AG09309 (cell line): ENCODE measurements around the gene NMUR1.
"Not testable (repeated sequence)": the region's sequence is repeated elsewhere in the genome, so short reads cannot be mapped to it uniquely, and the experiment has no call there.

Experiments used
- DNase-seq: peaks from one replicate; pipeline ENCODE4 v3.0.0-alpha.2; 2010; ENCODE audit warnings: low read depth
- H3K4me3 ChIP-seq: 2 replicates; pipeline ENCODE4 v1.5.1; 2011; ENCODE audit warnings: mild to moderate bottlenecking, low read depth, low read length, moderate library complexity; ENCODE audit not compliant: control insufficient read depth
- TF ChIP-seq, protein P1 (sequence below): IDR thresholded peaks from 2 replicates; pipeline ENCODE4 v1.5.1; 2011; ENCODE audit warnings: mild to moderate bottlenecking, low read depth, low read length, inconsistent platforms; ENCODE audit not compliant: insufficient read depth, control insufficient read depth; ENCODE audit errors: missing control alignments

The NMUR1 gene, protein sequence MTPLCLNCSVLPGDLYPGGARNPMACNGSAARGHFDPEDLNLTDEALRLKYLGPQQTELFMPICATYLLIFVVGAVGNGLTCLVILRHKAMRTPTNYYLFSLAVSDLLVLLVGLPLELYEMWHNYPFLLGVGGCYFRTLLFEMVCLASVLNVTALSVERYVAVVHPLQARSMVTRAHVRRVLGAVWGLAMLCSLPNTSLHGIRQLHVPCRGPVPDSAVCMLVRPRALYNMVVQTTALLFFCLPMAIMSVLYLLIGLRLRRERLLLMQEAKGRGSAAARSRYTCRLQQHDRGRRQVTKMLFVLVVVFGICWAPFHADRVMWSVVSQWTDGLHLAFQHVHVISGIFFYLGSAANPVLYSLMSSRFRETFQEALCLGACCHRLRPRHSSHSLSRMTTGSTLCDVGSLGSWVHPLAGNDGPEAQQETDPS

DNA sequence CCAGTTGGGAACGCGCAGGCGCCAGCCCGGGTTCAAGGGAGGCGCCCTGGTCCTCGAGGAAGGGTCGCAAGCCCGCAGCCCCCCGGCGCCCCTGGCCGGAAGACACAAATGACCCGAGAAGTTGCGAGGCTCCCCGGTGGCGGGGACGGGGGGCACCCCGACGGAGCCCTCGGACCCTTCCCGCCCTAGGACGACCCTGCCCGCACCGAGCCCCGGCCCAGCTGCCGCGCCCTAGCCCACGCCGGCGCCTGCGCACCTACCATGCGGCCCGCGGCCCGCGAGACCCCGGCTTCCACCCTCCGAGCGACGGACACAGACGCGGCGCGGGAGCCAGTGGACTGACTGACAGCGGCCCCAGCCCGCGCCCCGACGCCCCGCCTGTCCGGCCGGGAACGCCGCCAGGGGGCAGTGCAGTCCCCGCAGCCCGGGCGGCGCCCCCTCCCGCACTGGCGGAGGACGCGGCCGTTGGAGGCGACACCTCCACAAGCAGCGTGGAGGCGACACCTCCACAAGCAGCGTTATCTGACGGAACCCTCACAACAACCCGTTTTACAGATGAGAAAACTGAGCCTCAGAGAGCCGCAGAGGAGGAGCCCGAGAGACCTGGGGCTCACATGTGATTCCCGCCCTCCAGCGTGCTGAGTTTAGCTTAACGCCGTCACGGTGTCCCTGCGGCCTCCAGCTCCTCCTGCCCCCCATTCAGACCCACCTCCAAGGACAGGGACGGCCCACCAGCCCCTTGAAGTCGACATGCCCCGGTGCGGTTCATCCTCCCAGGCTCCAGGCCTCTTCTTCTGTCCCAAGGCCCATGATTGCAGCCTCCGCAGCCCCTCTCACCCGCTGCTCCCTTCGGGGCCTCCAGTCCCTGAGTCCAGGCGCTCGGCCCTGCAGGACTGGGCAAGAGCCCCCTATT is at the start of gene NMUR1:
Gene NMUR1, minus strand, starts transcription at position 347 of the 913 bp plus-strand sequence. Its CDS starts 84 bp downstream, at position 263.
- H3K4me3 ChIP-seq: no peak within 1 kb of the TSS
- DNase-seq: no peak
- TF ChIP-seq, protein P1, sequence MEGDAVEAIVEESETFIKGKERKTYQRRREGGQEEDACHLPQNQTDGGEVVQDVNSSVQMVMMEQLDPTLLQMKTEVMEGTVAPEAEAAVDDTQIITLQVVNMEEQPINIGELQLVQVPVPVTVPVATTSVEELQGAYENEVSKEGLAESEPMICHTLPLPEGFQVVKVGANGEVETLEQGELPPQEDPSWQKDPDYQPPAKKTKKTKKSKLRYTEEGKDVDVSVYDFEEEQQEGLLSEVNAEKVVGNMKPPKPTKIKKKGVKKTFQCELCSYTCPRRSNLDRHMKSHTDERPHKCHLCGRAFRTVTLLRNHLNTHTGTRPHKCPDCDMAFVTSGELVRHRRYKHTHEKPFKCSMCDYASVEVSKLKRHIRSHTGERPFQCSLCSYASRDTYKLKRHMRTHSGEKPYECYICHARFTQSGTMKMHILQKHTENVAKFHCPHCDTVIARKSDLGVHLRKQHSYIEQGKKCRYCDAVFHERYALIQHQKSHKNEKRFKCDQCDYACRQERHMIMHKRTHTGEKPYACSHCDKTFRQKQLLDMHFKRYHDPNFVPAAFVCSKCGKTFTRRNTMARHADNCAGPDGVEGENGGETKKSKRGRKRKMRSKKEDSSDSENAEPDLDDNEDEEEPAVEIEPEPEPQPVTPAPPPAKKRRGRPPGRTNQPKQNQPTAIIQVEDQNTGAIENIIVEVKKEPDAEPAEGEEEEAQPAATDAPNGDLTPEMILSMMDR: peak; percentile 35

DNA sequence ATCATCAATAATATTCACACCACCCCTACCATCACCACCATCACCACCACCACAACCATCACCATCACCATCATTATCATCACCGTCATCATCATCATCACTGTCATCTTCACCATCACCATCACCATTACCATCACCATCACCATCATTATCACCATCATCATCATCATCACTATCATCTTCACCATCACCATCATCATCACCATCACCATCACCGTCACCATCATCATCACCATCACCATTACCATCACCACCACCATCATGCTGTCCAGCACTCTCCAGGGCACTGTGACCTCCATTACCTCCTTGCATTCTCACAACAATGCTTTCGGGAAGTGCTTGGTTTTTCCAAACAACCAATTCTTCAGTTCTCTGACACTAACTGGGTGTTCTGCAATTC is 49.3 kb upstream of the NMUR1 start:
- no peak overlapping the region for H3K4me3 ChIP-seq
- DNase-seq: no peak
- TF ChIP-seq, protein P1: no peak

DNA sequence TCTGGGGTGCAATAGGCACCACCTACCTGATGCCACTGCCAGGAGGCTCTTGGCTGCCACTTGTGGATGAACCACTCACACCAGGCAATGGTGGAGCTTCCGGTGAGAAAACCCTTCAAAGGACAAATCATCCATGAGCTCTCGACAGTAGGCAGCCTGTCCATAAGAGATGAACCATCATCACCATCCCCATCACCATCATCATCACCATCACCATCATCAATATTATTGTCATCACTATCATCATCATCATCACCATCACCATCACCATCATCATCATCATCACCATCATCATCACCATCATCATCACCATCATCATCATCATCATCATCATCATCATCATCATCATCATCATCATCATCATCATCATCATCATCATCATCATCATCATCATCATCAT is 48.4 kb upstream of the NMUR1 start:
- not testable (repeated sequence) for DNase-seq, H3K4me3 ChIP-seq

DNA sequence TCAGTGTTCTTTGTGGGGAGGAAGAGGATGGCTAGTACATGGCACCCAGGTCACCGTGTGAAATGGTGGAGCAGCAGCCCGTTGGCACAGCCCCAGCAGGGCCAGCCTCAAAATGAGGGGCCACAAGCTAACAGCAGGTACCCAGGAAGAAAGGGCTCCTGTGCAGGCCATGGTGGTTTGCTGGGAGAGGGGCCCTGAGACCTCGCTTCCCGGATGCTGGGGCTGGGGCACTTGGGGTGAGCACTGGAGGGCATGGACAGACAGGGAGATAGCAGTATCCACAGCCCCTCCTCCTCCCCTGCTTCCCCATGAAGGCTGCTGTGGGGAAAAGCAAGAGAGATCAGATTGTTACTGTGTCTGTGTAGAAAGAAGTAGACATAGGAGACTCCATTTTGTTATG is 46.2 kb upstream of the NMUR1 start:
- no peak overlapping the region for H3K4me3 ChIP-seq
- DNase-seq: no peak
- TF ChIP-seq, protein P1: no peak

DNA sequence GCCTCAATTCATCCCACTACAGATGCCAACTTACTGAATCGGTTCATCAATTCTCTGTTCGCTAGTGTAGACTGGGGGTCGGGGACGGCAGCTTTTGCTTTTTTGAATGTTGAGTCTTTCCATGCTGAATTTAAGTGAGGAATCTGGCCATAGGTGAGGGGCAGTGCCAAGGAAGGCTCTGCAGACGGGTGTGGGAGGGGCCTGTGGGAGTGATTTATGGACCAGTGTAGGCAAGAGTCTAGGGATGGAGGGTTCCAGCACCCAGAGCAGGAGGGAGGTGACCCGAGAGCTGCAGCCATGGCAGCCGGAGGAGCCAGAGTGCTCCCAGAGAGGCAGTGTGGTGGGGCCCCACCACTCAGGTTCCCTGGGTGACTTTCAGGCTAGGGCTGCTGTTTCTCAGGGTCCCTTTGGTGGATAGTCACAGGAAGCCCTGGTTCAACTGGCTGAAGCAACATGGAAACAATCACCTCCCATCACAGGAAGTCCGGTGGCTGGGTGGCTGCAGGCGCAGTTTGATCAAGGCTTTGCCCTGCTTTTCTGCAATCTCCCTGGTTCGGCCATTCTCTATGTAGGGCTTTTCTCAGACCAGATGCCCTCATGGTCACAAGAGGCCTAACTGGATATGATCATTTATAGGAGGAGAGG is 45.5 kb upstream of the NMUR1 start:
- TF ChIP-seq, protein P1: no peak
- no peak overlapping the region for H3K4me3 ChIP-seq
- no peak for DNase-seq

DNA sequence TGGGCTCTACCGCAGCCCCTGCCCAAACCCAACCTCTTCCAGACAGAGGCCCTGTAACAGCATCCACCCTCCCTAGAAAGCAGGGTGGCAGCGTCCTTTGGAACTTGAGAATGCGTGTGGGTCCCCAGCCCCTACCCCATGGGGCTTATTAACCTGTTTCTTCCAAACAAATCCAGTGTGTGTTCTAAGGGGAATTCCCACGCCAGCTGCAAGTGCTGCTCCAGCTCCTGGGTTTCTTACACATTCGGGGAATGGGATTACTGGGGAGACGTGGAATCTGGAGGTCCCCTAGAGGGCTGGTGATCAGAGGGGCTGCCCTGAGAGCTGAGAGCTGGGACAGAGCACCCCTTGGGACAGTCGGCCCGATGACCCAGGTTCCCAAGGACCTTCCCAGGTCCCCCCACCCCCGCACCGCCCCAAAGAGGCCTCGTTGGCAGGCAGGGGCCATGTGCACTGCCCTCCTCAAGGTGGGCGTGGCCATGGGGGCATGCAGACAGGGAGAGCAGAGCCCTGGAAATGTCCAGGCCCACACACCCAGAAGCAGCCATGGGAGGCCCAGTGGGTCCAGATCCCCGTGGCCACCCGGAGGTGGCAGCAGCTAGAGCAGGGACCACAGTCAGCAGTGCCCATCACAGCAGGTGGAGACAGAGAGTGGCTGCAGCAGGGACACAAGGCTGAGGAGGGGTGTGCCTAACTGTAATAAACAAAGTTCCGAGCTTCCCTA is 43.6 kb upstream of the NMUR1 start:
- TF ChIP-seq, protein P1: no peak
- no peak for DNase-seq
- H3K4me3 ChIP-seq: no peak overlapping the region
